Ovary (tissue), 9 donors: ENCODE measurements around the gene RANBP17. TPM values are rescaled to one million over a fixed set of nuclear protein-coding genes. Genes with fewer than 3 reads are reported as not detected.
"Not testable (repeated sequence)": the region's sequence is repeated elsewhere in the genome, so short reads cannot be mapped to it uniquely, and the experiment has no call there.

Experiments
- DNase-seq, 5 donors: peaks; one replicate each; pipeline ENCODE4 v3.0.0-alpha.2; 2019 to 2020
- H3K27ac ChIP-seq, 2 donors: fragments of 200-600 bp; one replicate each; pipeline versions ENCODE4 v1.5.1 to v1.8.0; 2019 to 2022
- H3K27me3 ChIP-seq: fragments of 200-600 bp; one replicate; pipeline ENCODE4 v1.8.0; 2022
- H3K36me3 ChIP-seq: fragments of 200-600 bp; sonication (generic); one replicate; pipeline ENCODE4 v1.5.1; 2019
- H3K4me1 ChIP-seq: one replicate; pipeline ENCODE4 v1.8.1; 2013; ENCODE audit warnings: mild to moderate bottlenecking, moderate library complexity; ENCODE audit not compliant: insufficient read depth
- H3K4me3 ChIP-seq: fragments of 200-600 bp; sonication (generic); one replicate; pipeline ENCODE4 v1.5.1; 2017
- H3K9me3 ChIP-seq, 2 donors: fragments of 200-600 bp in 1 of 2; sonication (generic) in 1 of 2; one replicate each; pipeline versions ENCODE4 v1.5.1 to v1.8.1; 2013 to 2019; ENCODE audit warnings: mild to moderate bottlenecking in 1 of 2, moderate library complexity in 1 of 2
- EP300 ChIP-seq: sonication (generic); formaldehyde crosslinking; IDR thresholded peaks from one replicate; pipeline ENCODE4 v1.6.1; 2017; ENCODE audit warnings: antibody characterized with exemption
- POLR2A ChIP-seq: fragments of 450-650 bp; IDR thresholded peaks from one replicate; pipeline ENCODE4 v1.6.1; 2017; ENCODE audit warnings: antibody characterized with exemption, mild to moderate bottlenecking, moderate library complexity
- WGBS, 3 donors: extraction: QIAGEN DNeasy Blood & Tissue Kit in 1 of 3; methylation state at CpG; one replicate each; pipeline versions ENCODE4 v1.1.5 to v1.1.7; 2013 to 2017; 5-methylcytosine and 5-hydroxymethylcytosine counted together
- intact Hi-C, 4 donors: fragments of 100-400 bp; cut with DNase I; formaldehyde crosslinking; loops; one replicate each; pipeline versions ENCODE4 v1.11.0 to v1.15.1; 2022 to 2023
- polyA plus RNA-seq, 2 donors: library from polyadenylated mRNA; stranded (reverse); fragments of 200-250 nt in 1 of 2; fragments of 350-450 nt in 1 of 2; fragmentation: Illumina TruSeq in 1 of 2; extraction: RNeasy Lipid Tissue Mini Kit (QIAGEN cat#74804) in 1 of 2; gene quantifications; one replicate each; pipeline ENCODE4 v1.2.3, GENCODE V29; 2013 to 2014
- total RNA-seq, 7 donors: library from RNA; depleted of rRNA in 2 of 7; stranded (reverse); fragments of >200 nt in 2 of 7; fragmentation: NEBNext Ultra II Directional in 3 of 7; extraction: Animal tissue kit (Norgen Biotek cat#: 25700) in 3 of 7; gene quantifications; one replicate each; pipeline versions ENCODE4 v1.1.0 to v1.2.4, GENCODE V29; 2016 to 2023
- TF ChIP-seq, protein P1 (sequence below), 3 donors: fragments of 450-650 bp in 2 of 3; fragments of 200-600 bp in 1 of 3; IDR thresholded peaks; one replicate each; pipeline versions ENCODE4 v1.5.1 to v1.8.0; 2016 to 2022; ENCODE audit warnings: antibody characterized with exemption in 3 of 3, mild to moderate bottlenecking in 1 of 3
- donor health status: DM: no; HTN: no; CAD: no; lungs with moderate emphysema.
- donor health status: DM: no; HTN: no; CAD: no.
- donor health status: Bipolar disorder and iron deficiency.
- donor health status: DM: yes; HTN: yes; CAD: no.
- donor health status: DM: no; HTN: no; CAD: no.
- donor health status: DM: yes; HTN: yes; CAD: no.

The RANBP17 gene
- total and polyA plus RNA-seq, 9 donors = 1.3 to 16.1 (median 8.5) TPM

- H3K4me3 ChIP-seq = no peak overlapping the region
- WGBS, 3 donors = 88 to 96% (median 89%) methylated on average over 2 of the region's 2 CpGs
- no peaks in the 10 kb centered on the region for H3K4me1 ChIP-seq
- intact Hi-C loops = no loop called here
- TF ChIP-seq, protein P1, sequence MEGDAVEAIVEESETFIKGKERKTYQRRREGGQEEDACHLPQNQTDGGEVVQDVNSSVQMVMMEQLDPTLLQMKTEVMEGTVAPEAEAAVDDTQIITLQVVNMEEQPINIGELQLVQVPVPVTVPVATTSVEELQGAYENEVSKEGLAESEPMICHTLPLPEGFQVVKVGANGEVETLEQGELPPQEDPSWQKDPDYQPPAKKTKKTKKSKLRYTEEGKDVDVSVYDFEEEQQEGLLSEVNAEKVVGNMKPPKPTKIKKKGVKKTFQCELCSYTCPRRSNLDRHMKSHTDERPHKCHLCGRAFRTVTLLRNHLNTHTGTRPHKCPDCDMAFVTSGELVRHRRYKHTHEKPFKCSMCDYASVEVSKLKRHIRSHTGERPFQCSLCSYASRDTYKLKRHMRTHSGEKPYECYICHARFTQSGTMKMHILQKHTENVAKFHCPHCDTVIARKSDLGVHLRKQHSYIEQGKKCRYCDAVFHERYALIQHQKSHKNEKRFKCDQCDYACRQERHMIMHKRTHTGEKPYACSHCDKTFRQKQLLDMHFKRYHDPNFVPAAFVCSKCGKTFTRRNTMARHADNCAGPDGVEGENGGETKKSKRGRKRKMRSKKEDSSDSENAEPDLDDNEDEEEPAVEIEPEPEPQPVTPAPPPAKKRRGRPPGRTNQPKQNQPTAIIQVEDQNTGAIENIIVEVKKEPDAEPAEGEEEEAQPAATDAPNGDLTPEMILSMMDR (IDR thresholded peaks at IDR 0.05) = no peak
- TF ChIP-seq EP300 (no peak), POLR2A (no peak)
- no peak overlapping the region for H3K27ac ChIP-seq
- H3K27me3 ChIP-seq = no peaks in the 10 kb centered on the region
- no peaks in the 10 kb centered on the region for H3K9me3 ChIP-seq
- no peaks in the 10 kb centered on the region for H3K36me3 ChIP-seq
- DNase-seq = no peak
These were observed 426.2 kb downstream of the RANBP17 start for GRCh38 chr5:171288066-171288465.

DNA sequence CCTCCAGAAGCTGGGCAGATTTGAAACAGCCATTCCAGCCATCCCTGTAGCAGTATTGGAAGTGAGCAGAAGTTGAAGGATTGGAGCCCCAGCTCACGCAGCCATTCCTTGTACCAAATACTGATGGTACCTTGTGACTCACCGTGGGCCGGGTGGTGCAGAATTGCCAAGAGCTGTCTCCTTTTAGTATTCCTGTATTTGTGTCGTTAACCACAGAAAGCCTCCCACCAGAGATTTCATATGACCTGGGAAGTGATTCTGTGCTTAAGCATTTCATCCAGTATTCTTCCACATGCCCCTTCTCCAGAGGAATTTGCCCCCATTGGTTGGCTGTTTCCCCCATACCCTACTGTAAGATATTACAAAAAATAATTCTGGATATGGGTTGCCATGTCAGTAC is 429.6 kb downstream of the RANBP17 start:
- 91 to 92% (median 92%) methylated on average over 4 of the region's 4 CpGs for WGBS, 3 donors
- intact Hi-C loops = no loop called here

DNA sequence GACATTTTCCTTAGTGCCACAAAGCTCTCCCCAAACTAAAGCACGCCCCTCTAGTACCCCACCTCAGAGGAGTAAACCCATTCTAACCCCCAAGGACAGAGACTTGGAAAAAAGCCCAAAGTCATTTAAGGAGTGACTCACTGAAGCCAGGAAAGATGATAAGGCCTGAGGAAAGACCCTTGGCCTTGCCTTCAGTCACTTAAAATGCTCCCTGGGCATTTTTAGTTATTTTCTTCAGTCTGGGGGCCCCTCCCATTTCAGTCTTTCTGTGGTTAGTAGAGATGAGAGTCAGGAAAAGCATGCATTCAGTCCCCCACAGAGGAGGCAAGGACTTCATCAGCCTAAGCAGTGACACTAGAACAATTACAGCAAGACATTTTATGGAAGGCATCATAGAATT is 433.5 kb downstream of the RANBP17 start:
- H3K4me3 ChIP-seq = no peak overlapping the region
- no peaks in the 10 kb centered on the region for H3K4me1 ChIP-seq
- no peaks in the 10 kb centered on the region for H3K36me3 ChIP-seq
- WGBS, 3 donors = 24 to 28% (median 25%) methylated on average over 1 of the region's 1 CpG
- intact Hi-C loops = no loop called here
- H3K9me3 ChIP-seq = no peaks in the 10 kb centered on the region
- TF ChIP-seq, protein P1 (IDR thresholded peaks at IDR 0.05) = no peak
- TF ChIP-seq EP300 (no peak), POLR2A (no peak)
- H3K27ac ChIP-seq = no peak overlapping the region
- no peaks in the 10 kb centered on the region for H3K27me3 ChIP-seq
- DNase-seq = no peak

More for the DNA sequence above, 429.6 kb downstream of the RANBP17 start:
- Histone ChIP-seq H3K27ac (no peak overlapping the region), H3K9me3 (no peaks in the 10 kb centered on the region), H3K36me3 (no peaks in the 10 kb centered on the region), H3K27me3 (no peaks in the 10 kb centered on the region), H3K4me1 (no peaks in the 10 kb centered on the region), H3K4me3 (no peak overlapping the region)
- DNase-seq = no peak
- TF ChIP-seq EP300 = no peak
- TF ChIP-seq, protein P1 (IDR thresholded peaks at IDR 0.05) = no peak
- no peak for TF ChIP-seq POLR2A

GRCh38 chr5:171295801-171296200 is 434.0 kb downstream of the RANBP17 start:
- no peaks in the 10 kb centered on the region for H3K4me1 ChIP-seq
- intact Hi-C loops = no loop called here
- no peak for DNase-seq

DNA sequence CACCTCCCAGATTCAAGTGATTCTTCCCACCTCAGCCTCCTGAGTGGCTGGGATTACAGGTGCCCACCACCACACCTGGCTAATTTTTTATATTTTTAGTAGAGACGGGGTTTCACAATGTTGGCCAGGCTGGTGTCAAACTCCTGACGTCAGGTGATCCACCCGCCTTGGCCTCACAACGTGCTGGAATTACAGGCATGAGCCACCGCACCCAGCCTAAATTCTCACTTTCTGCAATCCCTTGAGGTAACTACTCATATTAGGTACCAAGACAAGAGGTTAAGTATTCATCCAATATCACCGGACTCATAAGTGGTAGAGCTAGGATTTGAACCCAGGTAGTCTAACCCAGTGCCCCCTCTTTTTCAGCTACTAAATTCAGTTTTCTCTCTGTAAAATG is 436.1 kb downstream of the RANBP17 start:
- intact Hi-C loops = not testable (repeated sequence)

More at GRCh38 chr5:171295801-171296200, 434.0 kb downstream of the RANBP17 start:
- Histone ChIP-seq H3K36me3 (no peaks in the 10 kb centered on the region), H3K4me3 (no peak overlapping the region), H3K27me3 (no peaks in the 10 kb centered on the region), H3K9me3 (no peaks in the 10 kb centered on the region), H3K27ac (no peak overlapping the region)
- 83 to 89% (median 86%) methylated on average over 5 of the region's 5 CpGs for WGBS, 3 donors
- TF ChIP-seq EP300 (no peak), POLR2A (no peak)
- TF ChIP-seq, protein P1 (IDR thresholded peaks at IDR 0.05) = no peak

More for the DNA sequence above, 436.1 kb downstream of the RANBP17 start:
- not testable (repeated sequence) for DNase-seq, H3K9me3 ChIP-seq, H3K27ac ChIP-seq, H3K4me3 ChIP-seq, H3K27me3 ChIP-seq, H3K4me1 ChIP-seq, H3K36me3 ChIP-seq
- WGBS, 3 donors = 88 to 97% (median 88%) methylated on average over 6 of the region's 6 CpGs
